WTC11 (cell line): Measurements from ENCODE around the gene MICAL2.

ENCODE experiments used
- CREB1 ChIP-seq: sonication (generic); formaldehyde crosslinking; IDR thresholded peaks from 2 replicates; pipeline ENCODE4 v1.8.0; 2023; ENCODE audit warnings: mild to moderate bottlenecking, missing genetic modification reagents
- TF ChIP-seq, protein P1 (sequence below): sonication (generic); formaldehyde crosslinking; conservative IDR thresholded peaks from 2 replicates; pipeline ENCODE4 v1.8.1; 2022; ENCODE audit warnings: mild to moderate bottlenecking, missing genetic modification reagents

DNA sequence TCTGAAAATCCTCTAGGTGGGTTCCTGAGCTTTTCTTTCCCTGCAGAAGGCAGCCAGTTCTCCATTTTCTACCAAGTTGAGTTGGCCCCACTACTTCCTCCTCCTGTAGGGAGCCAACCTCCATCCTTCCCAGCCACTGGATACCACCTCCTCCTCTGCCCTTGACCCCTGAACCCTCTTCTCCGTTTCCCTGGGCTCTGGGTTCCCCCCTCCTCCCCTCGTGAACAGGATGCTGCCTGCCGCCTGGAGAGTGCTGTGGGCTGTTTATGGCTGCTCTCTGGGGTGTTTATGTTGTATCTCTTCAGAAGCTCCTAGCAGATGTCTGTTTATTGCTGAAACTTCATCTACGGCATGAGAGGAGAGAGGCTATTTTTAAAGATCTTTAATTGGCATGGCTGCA, 8.6 kb downstream of the MICAL2 start:
- TF ChIP-seq CREB1 (CRISPR knock-in tag) = no peak
- TF ChIP-seq, protein P1, sequence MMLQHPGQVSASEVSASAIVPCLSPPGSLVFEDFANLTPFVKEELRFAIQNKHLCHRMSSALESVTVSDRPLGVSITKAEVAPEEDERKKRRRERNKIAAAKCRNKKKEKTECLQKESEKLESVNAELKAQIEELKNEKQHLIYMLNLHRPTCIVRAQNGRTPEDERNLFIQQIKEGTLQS (CRISPR knock-in tag) = no peak
